GM18526 (cell line): ENCODE measurements around the gene LPIN1.

Experiments used
- POLR2A ChIP-seq: IDR thresholded peaks from 3 replicates; pipeline ENCODE4 v1.6.1; 2011; ENCODE audit not compliant: insufficient read length; ENCODE audit errors: extremely low read depth

LPIN1 gene

GRCh38 chr2:11710210-11710609 is 36.2 kb upstream of the LPIN1 start:
- TF ChIP-seq POLR2A = no peak

- TF ChIP-seq POLR2A = no peak
Measured at GRCh38 chr2:11710632-11711353, 35.6 kb upstream of the LPIN1 start.

GRCh38 chr2:11711354-11711716 is 35.1 kb upstream of the LPIN1 start:
- no peak for TF ChIP-seq POLR2A

- no peak for TF ChIP-seq POLR2A
Measured at GRCh38 chr2:11711751-11712150, 34.7 kb upstream of the LPIN1 start.

GRCh38 chr2:11712866-11713265 is 33.6 kb upstream of the LPIN1 start:
- TF ChIP-seq POLR2A = no peak

- TF ChIP-seq POLR2A = no peak
Measured at GRCh38 chr2:11713815-11714214, 32.6 kb upstream of the LPIN1 start.

GRCh38 chr2:11715987-11716652 is 30.3 kb upstream of the LPIN1 start:
- TF ChIP-seq POLR2A = no peak

GRCh38 chr2:11716689-11717321 is 29.6 kb upstream of the LPIN1 start:
- TF ChIP-seq POLR2A = no peak

GRCh38 chr2:11717623-11718022 is 28.8 kb upstream of the LPIN1 start:
- no peak for TF ChIP-seq POLR2A

- no peak for TF ChIP-seq POLR2A
Measured at GRCh38 chr2:11718606-11719005, 27.8 kb upstream of the LPIN1 start.

- no peak for TF ChIP-seq POLR2A
Measured at GRCh38 chr2:11719230-11719977, 27.0 kb upstream of the LPIN1 start.

GRCh38 chr2:11720752-11721151 is 25.7 kb upstream of the LPIN1 start:
- TF ChIP-seq POLR2A = no peak

- no peak for TF ChIP-seq POLR2A
Measured at GRCh38 chr2:11722292-11723060, 24.0 kb upstream of the LPIN1 start.

GRCh38 chr2:11723061-11723371 is 23.4 kb upstream of the LPIN1 start:
- TF ChIP-seq POLR2A = no peak

GRCh38 chr2:11724151-11724550 is 22.3 kb upstream of the LPIN1 start:
- no peak for TF ChIP-seq POLR2A

GRCh38 chr2:11726384-11726783 is 20.0 kb upstream of the LPIN1 start:
- no peak for TF ChIP-seq POLR2A
